Adipose tissue (tissue), 3 donors: ENCODE measurements around the gene INSIG2. TPM values are rescaled to one million over a fixed set of nuclear protein-coding genes. Genes with fewer than 3 reads are reported as not detected.

ENCODE experiments used
- H3K27ac ChIP-seq: one replicate; pipeline ENCODE4 v1.5.1; 2013; ENCODE audit warnings: low read depth, low read length
- WGBS, 3 donors: extraction: QIAGEN DNeasy Blood & Tissue Kit; methylation state at CpG; one replicate each; pipeline ENCODE4 v1.1.7; 2013; 5-methylcytosine and 5-hydroxymethylcytosine counted together
- polyA plus RNA-seq, 3 donors: library from polyadenylated mRNA; stranded (reverse); fragments of 200-250 nt; gene quantifications; one replicate each; pipeline ENCODE4 v1.2.3, GENCODE V29; 2013
- donor health status: healthy with polysubstance abuse.
- donor health status: Bipolar disorder and iron deficiency.
- donor health status: healthy.

The INSIG2 gene
- polyA plus RNA-seq, 3 donors: 7.2 to 7.9 (median 7.6) TPM

GRCh38 chr2:118119761-118120400 is 31.6 kb downstream of the INSIG2 start:
- WGBS, 3 donors: 91 to 94% (median 93%) methylated on average over 8 of the region's 8 CpGs
- H3K27ac ChIP-seq: no peak overlapping the region

GRCh38 chr2:118120401-118120780 is 32.1 kb downstream of the INSIG2 start:
- 87 to 94% (median 89%) methylated on average over 4 of the region's 4 CpGs for WGBS, 3 donors
- H3K27ac ChIP-seq: no peak overlapping the region

- H3K27ac ChIP-seq: no peak overlapping the region
These were observed 32.8 kb downstream of the INSIG2 start for GRCh38 chr2:118121101-118121500.

GRCh38 chr2:118121986-118122524 is 33.8 kb downstream of the INSIG2 start:
- H3K27ac ChIP-seq: no peak overlapping the region
- WGBS, 3 donors: 50 to 66% (median 55%) methylated on average over 2 of the region's 2 CpGs

GRCh38 chr2:118122594-118123281 is 34.5 kb downstream of the INSIG2 start:
- 36 to 78% (median 40%) methylated on average over 2 of the region's 2 CpGs for WGBS, 3 donors
- no peak overlapping the region for H3K27ac ChIP-seq

- no peak overlapping the region for H3K27ac ChIP-seq
- WGBS, 3 donors: 36 to 54% (median 44%) methylated on average over 3 of the region's 3 CpGs
These were observed 35.4 kb downstream of the INSIG2 start for GRCh38 chr2:118123561-118124232.

GRCh38 chr2:118124288-118124891 is 36.1 kb downstream of the INSIG2 start:
- 42 to 81% (median 54%) methylated on average over 8 of the region's 8 CpGs for WGBS, 3 donors
- H3K27ac ChIP-seq: no peak overlapping the region

- WGBS, 3 donors: 89 to 92% (median 90%) methylated on average over 5 of the region's 5 CpGs
- H3K27ac ChIP-seq: no peak overlapping the region
These were observed 39.0 kb downstream of the INSIG2 start for GRCh38 chr2:118127250-118127649.

- no peak overlapping the region for H3K27ac ChIP-seq
- WGBS, 3 donors: 72 to 88% (median 86%) methylated on average over 3 of the region's 3 CpGs
These were observed 40.6 kb downstream of the INSIG2 start for GRCh38 chr2:118128826-118129225.

- 87 to 89% (median 88%) methylated on average over 7 of the region's 7 CpGs for WGBS, 3 donors
- H3K27ac ChIP-seq: no peak overlapping the region
These were observed 42.1 kb downstream of the INSIG2 start for GRCh38 chr2:118130385-118130784.

GRCh38 chr2:118131771-118132170 is 43.5 kb downstream of the INSIG2 start:
- 75 to 90% (median 86%) methylated on average over 4 of the region's 4 CpGs for WGBS, 3 donors
- H3K27ac ChIP-seq: no peak overlapping the region

GRCh38 chr2:118133916-118134315 is 45.6 kb downstream of the INSIG2 start:
- no peak overlapping the region for H3K27ac ChIP-seq
- WGBS, 3 donors: 83 to 93% (median 87%) methylated on average over 2 of the region's 2 CpGs

- H3K27ac ChIP-seq: no peak overlapping the region
- 71 to 86% (median 81%) methylated on average over 6 of the region's 6 CpGs for WGBS, 3 donors
These were observed 46.4 kb downstream of the INSIG2 start for GRCh38 chr2:118134650-118135049.

GRCh38 chr2:118145207-118145606 is 56.9 kb downstream of the INSIG2 start:
- 45 to 73% (median 68%) methylated on average over 1 of the region's 1 CpG for WGBS, 3 donors
- H3K27ac ChIP-seq: no peak overlapping the region

- H3K27ac ChIP-seq: no peak overlapping the region
- WGBS, 3 donors: 78 to 89% (median 82%) methylated on average over 6 of the region's 6 CpGs
These were observed 57.5 kb downstream of the INSIG2 start for GRCh38 chr2:118145806-118146205.

- 86 to 88% (median 87%) methylated on average over 11 of the region's 11 CpGs for WGBS, 3 donors
- no peak overlapping the region for H3K27ac ChIP-seq
These were observed 58.3 kb downstream of the INSIG2 start for GRCh38 chr2:118146315-118147283.

GRCh38 chr2:118148133-118148532 is 59.9 kb downstream of the INSIG2 start:
- 74 to 96% (median 89%) methylated on average over 1 of the region's 1 CpG for WGBS, 3 donors

GRCh38 chr2:118148809-118149208 is 60.5 kb downstream of the INSIG2 start:
- no peak overlapping the region for H3K27ac ChIP-seq
- WGBS, 3 donors: 50 to 65% (median 57%) methylated on average over 3 of the region's 3 CpGs

More at GRCh38 chr2:118148133-118148532, 59.9 kb downstream of the INSIG2 start:
- no peak overlapping the region for H3K27ac ChIP-seq
